NCI-H1694 treated with DMSO at 0.1 percent for 48 hours (cell line): ENCODE measurements around the gene CAND2.

ENCODE experiments used
- DNase-seq: peaks from one replicate; lab custom pipeline; 2025; lab: John Stamatoyannopoulos, UW

CAND2 gene

GRCh38 chr3:12796171-12797123, at the start of gene CAND2:
Gene CAND2 (plus strand): TSS chr3:12796680. CDS start chr3:12796721, 41 bp downstream.
- no peak for DNase-seq

GRCh38 chr3:12748477-12748876, 48.0 kb upstream of the CAND2 start:
- no peak for DNase-seq

DNA sequence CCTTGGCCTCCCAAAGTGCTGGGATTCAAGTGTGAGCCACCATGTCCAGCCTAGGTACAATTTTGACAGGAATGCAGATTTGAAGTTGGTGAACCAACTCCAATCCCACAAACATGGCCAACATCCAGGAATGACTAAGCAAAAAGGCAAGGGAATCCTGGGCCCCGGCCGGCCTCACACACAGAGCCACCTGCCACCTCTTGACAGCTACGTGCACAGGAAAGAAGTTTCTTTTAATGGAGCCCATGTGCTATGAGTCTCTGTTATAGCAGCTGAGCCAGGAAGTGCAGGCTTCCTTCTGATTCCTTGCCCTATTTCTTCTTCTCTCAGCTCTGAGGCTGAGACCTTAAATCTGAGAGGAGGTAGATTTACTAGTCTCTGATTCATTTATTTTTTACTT, 46.3 kb upstream of the CAND2 start:
- no peak for DNase-seq

DNA sequence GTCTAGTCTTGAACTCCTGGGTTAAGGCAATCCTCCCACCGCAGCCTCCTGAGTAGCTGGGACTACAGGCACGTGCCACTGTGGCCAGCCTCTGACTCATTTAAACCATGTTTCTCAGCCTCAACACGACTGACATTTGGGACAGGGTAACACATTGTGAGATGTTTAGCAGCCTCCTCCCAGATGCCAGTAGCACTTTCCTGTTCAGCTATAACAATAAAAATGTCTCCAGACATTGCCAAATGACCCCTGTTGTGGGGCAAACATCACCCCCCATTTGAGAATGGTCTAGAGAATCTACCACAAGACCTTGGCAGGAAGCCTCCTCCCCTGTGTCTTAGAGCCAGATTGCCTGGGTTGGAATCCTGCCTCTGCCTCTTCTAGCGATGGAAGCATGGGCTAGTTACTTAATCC, 45.8 kb upstream of the CAND2 start:
- no peak for DNase-seq

DNA sequence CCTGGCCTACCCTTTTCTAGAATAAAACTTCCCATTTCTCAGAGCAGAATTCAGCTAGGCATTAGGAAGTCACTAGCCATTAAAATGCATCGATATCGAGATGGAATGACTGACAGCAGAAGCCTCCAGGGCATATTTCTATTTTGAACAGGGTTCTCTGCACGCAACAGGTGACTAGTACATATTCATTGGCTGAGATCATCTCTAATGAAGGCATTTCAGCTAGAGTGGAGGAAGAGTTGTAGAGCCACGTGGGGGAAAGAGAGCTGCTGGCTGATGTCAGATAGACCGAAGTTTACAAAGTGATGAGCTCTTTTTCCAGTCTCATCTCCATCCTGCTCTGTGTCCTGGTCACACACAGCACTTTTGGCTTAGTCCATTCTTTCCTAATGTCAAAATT, 44.9 kb upstream of the CAND2 start:
- DNase-seq: no peak

- no peak for DNase-seq
Measured at GRCh38 chr3:12752102-12752501, 44.4 kb upstream of the CAND2 start.

DNA sequence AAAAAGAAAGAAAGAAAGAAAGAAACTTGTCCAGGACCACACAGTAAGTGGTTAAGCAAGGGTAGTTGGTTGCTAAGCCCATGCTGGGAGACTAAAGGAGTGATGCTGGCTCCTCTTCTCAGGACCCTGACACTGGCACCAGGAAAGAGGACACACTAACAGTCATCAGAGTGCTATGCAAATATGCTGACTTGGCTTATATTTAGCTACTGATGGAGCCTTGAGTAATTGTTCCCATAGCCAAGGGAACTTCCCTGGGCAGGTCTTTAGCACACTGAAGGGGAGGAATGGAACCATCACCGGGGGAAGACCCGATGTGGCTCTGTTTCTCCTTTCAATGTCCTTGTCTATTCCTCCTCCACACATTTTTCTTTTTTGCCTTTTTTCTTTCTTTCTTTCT, 43.7 kb upstream of the CAND2 start:
- DNase-seq: no peak

DNA sequence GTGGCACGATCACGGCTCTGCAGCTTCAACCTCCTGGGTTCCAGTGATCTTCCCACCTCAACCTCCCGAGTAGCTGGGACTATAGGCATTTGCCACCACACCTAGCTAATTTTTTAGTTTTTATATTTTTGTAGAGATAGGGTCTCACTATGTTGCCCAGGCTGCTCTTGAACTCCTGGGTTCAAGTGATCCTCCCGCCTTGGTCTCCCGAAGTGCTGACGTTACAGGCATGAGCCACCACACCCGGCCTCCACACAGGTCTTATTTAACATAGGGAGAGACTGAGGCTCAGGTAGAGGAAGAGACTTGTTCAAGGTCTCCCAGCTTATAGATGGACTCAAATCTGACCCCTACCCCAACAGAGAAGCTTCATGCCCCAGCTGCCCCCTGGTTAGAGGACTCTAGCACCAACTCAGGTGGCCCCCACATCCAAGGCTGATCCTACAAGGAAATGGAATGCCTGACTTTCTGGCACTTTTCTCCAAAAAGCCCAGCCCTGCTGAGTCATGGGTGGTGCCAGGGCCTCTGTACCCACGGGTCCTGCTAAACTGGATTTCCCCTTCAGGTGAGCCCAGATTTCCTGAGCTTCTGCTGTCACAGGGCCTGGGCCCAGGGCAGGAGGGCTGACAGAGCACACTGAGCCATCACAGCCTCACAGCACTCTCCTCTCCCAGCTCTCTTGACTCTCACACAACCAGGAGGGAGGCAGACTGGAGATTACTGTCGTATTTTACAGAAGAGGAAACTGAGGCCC, 43.0 kb upstream of the CAND2 start:
- no peak for DNase-seq

- no peak for DNase-seq
Measured at GRCh38 chr3:12754313-12754712, 42.2 kb upstream of the CAND2 start.

GRCh38 chr3:12755754-12756153, 40.7 kb upstream of the CAND2 start:
- no peak for DNase-seq

DNA sequence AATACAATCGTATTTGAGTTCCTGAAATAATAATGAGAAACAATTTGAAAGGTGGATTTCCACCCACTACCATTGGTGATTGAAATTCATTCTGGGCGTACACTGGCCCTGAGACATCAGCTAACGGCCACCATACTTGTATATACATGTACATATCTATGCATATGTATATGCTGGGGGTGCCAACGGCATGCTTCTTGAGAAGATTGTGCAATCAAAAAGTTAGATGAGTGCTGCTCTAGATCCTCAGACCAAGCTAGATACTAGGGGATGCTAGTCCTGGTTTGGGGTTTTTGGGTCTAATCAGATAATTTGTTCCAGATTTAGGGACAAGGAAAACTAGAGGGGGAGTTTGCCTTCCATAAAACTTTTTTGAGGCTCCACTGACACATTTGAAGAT, 40.3 kb upstream of the CAND2 start:
- no peak for DNase-seq

DNA sequence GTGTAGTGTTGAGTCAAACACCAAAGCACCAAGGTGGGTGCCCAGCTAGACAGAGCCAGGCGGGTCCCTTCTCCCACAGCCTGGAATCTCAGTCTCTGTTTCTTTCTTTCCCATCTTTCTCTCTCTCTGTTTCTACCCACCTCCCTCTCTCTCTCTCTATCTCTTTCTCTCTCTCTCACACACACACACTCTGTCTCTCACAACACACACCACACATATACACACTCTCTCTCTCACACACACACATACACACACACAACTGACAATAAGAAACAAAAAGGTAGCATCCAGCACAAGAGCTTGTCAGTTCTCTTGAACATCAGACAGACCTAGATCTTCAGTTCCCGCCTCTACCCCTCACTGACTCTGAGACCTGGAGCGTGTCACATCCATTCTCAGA, 39.8 kb upstream of the CAND2 start:
- DNase-seq: no peak

DNA sequence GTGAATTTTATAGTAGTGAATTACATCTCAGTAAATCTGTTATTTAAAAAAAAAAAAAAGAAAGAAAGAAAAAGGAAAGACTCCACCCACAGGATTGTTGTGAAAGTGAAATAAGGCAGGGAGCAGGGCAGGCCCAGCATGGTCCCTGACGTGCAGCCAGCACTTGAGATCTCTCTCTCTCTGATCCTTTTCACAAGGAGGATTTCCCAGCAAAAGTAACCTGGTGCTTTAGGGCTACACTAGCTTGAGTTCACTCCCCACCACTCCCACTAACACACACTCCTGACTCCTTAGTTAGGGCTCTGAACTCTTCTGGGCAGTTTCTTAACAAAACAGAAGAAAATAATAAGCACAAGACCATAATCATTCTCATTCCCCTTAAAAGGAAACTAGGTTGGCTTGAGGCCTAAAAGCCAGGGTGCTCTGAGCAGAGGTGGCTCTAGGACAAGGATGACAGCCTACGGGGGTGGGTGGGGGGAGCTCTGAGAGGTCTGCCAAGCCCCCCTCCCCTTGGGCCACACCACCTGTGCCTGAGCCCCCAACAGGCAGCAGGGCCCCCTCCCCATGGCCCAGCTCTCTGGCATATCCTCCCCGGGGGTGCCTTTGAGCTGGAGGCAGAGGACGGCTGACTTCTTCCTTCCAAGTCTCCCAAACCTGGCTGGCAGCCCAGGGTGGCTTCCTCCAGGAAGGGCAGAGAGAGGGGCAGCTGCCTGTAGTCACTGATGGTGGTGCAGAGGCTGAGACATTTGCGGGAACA, 38.3 kb upstream of the CAND2 start:
- no peak for DNase-seq

DNA sequence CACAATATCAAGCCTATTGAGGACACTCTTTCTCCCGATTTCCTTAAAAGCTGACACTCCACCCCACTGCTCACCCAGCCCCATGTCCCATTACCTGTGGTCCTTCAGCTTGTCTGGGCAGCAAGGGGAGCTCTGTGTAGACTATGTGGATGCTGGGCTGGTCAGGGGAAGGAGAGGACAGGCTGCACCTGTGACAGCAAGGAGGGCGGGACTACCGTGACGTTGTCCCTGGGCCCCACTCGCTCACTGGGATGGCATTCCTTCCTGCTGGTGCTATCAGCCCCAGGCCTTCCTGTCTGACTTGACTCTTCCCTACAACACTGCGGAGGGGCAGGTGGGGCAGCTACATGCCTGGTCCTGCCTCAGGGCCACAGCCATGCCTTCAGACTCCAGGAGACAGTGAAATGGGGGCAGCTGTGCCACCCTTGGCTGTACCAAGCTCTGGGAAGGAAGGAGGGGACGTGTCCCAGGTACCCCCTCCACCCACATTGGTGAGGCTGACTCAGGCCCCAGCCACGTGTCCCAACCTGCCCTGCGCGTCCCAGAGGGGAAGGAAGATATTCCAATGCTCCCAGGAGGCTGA, 37.3 kb upstream of the CAND2 start, which contains the start of gene TMEM40:
Gene TMEM40 (minus strand): TSS at position 163 of the 583 bp plus-strand sequence. CDS start 9,427 bp downstream, outside the sequence.
- DNase-seq: no peak

DNA sequence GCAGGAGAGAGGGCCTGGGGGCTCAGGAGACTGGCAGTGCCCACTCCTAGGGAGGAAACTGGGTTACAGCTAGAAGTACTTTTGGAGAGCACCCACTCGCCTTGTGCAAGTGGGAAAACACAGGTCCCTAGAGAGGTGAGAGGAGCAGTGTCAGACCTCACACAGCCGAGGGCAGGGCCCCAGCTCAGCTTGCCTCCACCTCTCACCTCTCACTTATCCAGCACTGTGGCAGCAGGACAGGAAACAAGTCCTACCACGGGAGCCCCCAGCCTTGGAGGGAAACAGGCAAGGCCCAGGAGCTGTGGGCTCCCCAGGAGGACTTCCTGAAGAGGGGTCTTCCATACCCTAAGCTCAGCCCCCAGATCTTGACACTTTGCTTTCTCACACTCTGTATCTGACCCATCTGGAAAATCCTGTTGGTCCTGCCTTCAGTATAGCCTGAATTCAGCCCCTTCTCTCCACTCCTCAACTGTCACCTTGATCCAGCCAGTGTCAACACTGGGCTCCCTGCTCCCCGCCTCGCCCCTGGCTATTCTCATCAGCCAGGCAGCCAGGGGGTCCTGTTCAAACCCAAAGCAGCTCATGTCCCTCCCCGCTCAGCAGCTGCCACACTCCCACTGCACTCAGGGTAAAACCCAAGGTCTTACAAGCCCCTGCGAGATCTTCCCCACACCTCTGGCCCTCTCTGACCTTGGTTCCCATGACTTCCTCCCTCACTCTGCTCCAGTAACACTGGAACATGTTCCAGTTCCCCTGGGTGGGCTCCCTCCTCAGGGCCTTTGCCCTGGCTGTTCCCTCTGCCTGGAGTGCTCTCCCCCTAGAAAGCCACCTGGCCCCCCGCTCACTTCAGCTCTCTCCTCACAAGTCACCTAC, 36.6 kb upstream of the CAND2 start:
- no peak for DNase-seq

DNA sequence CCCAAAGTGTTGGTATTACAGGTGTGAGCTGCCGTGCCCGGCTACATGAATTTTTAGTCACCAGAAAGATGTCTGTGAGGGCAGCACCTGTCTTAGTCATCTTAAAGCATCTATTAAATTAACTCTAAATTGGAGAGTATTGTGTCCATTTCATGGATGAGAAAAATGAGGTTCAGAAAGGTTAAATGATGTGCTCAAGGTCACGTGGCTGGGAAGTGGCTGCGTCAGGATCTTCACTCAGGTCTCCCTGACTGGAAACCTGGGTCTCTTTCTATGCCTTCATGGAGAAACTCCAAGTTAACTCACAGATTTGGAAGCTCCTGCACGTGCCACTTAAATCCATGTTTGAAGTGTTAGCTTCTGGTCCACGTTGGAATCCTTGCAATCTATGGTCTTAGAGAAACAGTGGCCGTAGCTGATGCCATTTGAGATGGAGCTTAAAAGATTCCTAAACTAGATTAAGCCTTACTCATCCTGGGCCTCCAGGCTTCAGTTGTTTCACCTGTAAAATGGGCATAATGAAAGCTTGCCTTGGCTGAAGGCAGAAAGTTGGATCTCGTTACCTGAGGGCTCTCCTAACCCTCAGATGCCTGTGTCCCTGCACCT, 32.2 kb upstream of the CAND2 start:
- no peak for DNase-seq

GRCh38 chr3:12766541-12766940, 29.9 kb upstream of the CAND2 start:
- no peak for DNase-seq

DNA sequence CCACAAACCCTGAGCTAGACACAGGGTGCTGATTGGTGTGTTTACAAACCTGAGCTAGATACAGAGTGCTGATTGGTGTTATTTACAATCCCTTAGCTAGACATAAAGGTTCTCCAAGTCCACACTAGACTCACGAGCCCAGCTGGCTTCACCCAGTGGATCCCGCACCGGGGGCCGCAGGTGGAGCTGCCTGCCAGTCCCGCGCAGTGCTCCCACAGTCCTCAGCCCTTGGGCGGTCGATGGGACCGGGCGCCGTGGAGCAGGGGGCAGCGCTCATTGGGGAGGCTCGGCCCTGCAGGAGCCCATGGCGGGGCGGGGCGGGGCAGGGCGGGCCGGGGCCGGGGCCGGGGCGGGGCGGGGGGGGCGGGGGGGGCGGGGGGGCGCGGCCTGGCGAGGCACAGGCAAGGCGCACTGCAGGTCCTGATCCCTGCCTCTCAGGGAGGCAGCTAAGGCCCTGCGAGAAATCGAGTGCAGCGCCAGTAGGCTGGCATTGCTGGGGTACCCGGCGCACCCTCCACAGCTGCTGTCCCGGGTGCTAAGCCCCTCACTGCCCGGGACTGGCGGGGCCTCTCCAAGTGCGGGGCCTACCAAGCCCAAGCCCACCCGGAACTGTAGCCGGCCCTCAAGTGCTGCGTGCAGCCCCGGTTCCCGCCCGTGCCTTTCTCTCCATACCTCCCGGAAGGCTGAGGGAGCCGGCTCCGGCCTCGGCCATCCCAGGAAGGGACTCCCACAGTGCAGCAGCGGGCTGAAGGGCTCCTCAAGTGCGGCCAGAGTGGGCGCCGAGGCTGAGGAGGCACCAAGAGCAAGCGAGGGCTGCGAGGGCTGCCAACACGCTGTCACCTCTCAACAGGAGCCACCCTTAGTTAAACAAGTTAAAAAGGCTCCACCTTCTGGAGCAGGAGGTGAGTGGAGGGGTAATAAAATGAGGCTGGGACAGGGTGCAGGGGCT, 27.6 kb upstream of the CAND2 start:
- no peak for DNase-seq

GRCh38 chr3:12769761-12770160, 26.7 kb upstream of the CAND2 start:
- no peak for DNase-seq
